Measurements from ENCODE around the gene FXYD4. TPM values are rescaled to one million over a fixed set of nuclear protein-coding genes. Genes with fewer than 3 reads are reported as not detected.

The FXYD4 gene
- total RNA-seq, 1 experiment from 2014 or later = not detected

- Mint-ChIP-seq H3K4me1 (ENCODE audit: insufficient read depth, unreplicated experiment) (peaks cover under 1% of the 10 kb centered on the region), H3K4me3 (ENCODE audit: unreplicated experiment) (no peak overlapping the region), H3K27me3 (ENCODE audit: insufficient read depth, unreplicated experiment) (no peaks in the 10 kb centered on the region), H3K27ac (ENCODE audit: low read depth, unreplicated experiment) (no peak overlapping the region), H3K36me3 (ENCODE audit: insufficient read depth, unreplicated experiment) (no peaks in the 10 kb centered on the region), H3K9me3 (ENCODE audit: unreplicated experiment) (no peaks in the 10 kb centered on the region)
- no peak for DNase-seq (ENCODE audit: unreplicated experiment)
- TF ChIP-seq CTCF (IDR thresholded peaks at IDR 0.05; ENCODE audit: unreplicated experiment) = no peak
- ChIA-PET CTCF (no interaction called here), POLR2A (no interaction called here)
- intact Hi-C loops (cut with micrococcal nuclease) = no loop called here
- no TSS peak for BruUV-seq (replicated peaks)
Observed at GRCh38 chr10:43375401-43376020, 4.1 kb downstream of the FXYD4 start.

GRCh38 chr10:43376046-43376635 lies 4.7 kb downstream of the FXYD4 start:
- CTCF ChIA-PET = no interaction called here
- Mint-ChIP-seq H3K27ac (ENCODE audit: low read depth, unreplicated experiment) (no peak overlapping the region), H3K36me3 (ENCODE audit: insufficient read depth, unreplicated experiment) (peaks cover 4% of the 10 kb centered on the region)

GRCh38 chr10:43376828-43377423 lies 5.5 kb downstream of the FXYD4 start:
- peaks cover 5% of the 10 kb centered on the region for H3K36me3 Mint-ChIP-seq (ENCODE audit: insufficient read depth, unreplicated experiment)
- TF ChIP-seq CTCF (IDR thresholded peaks at IDR 0.05; ENCODE audit: unreplicated experiment) = no peak
- no peaks in the 10 kb centered on the region for H3K27me3 Mint-ChIP-seq (ENCODE audit: insufficient read depth, unreplicated experiment)
- ChIA-PET POLR2A (no interaction called here), CTCF (no interaction called here)
- no peak for DNase-seq (ENCODE audit: unreplicated experiment)
- no peak overlapping the region for H3K27ac Mint-ChIP-seq (ENCODE audit: low read depth, unreplicated experiment)
- no peak overlapping the region for H3K4me3 Mint-ChIP-seq (ENCODE audit: unreplicated experiment)
- no TSS peak for BruUV-seq (replicated peaks)
- H3K9me3 Mint-ChIP-seq (ENCODE audit: unreplicated experiment) = no peaks in the 10 kb centered on the region
- peaks cover 7% of the 10 kb centered on the region for H3K4me1 Mint-ChIP-seq (ENCODE audit: insufficient read depth, unreplicated experiment)
- intact Hi-C loops (cut with micrococcal nuclease) = no loop called here

More at GRCh38 chr10:43376046-43376635, 4.7 kb downstream of the FXYD4 start:
- intact Hi-C loops (cut with micrococcal nuclease) = no loop called here
- no peak for DNase-seq (ENCODE audit: unreplicated experiment)
- BruUV-seq (replicated peaks) = no TSS peak
- Mint-ChIP-seq H3K27me3 (ENCODE audit: insufficient read depth, unreplicated experiment) (no peaks in the 10 kb centered on the region), H3K4me1 (ENCODE audit: insufficient read depth, unreplicated experiment) (peaks cover 7% of the 10 kb centered on the region), H3K9me3 (ENCODE audit: unreplicated experiment) (no peaks in the 10 kb centered on the region), H3K4me3 (ENCODE audit: unreplicated experiment) (no peak overlapping the region)
- POLR2A ChIA-PET = no interaction called here
- no peak for TF ChIP-seq CTCF (IDR thresholded peaks at IDR 0.05; ENCODE audit: unreplicated experiment)

GRCh38 chr10:43377424-43377883 lies 6.0 kb downstream of the FXYD4 start:
- POLR2A ChIA-PET = interaction anchor here (1.1 kb wide), 1 partner anchor 14 kb away, joined by 3 read pairs; no protein-coding TSS in a partner anchor
- intact Hi-C loops (cut with micrococcal nuclease) = no loop called here
- no peaks in the 10 kb centered on the region for H3K27me3 Mint-ChIP-seq (ENCODE audit: insufficient read depth, unreplicated experiment)
- CTCF ChIA-PET = no interaction called here
- no peak for DNase-seq (ENCODE audit: unreplicated experiment)
- no TSS peak for BruUV-seq (replicated peaks)
- peaks cover 7% of the 10 kb centered on the region for H3K4me1 Mint-ChIP-seq (ENCODE audit: insufficient read depth, unreplicated experiment)
- H3K36me3 Mint-ChIP-seq (ENCODE audit: insufficient read depth, unreplicated experiment) = peaks cover 5% of the 10 kb centered on the region
- TF ChIP-seq CTCF (IDR thresholded peaks at IDR 0.05; ENCODE audit: unreplicated experiment) = no peak
- no peaks in the 10 kb centered on the region for H3K9me3 Mint-ChIP-seq (ENCODE audit: unreplicated experiment)
- no peak overlapping the region for H3K4me3 Mint-ChIP-seq (ENCODE audit: unreplicated experiment)
- no peak overlapping the region for H3K27ac Mint-ChIP-seq (ENCODE audit: low read depth, unreplicated experiment)

Data from MCF 10A (cell line).